Hepatocyte (in vitro differentiated cells): ENCODE data around the gene COX6B1.

ENCODE experiments used
- CTCF ChIP-seq: fragments of 200-600 bp; sonication (generic); IDR thresholded peaks from 2 replicates; pipeline ENCODE4 v1.5.1; 2016; ENCODE audit warnings: antibody characterized with exemption, mild to moderate bottlenecking; ENCODE audit not compliant: poor library complexity
- EZH2 ChIP-seq: fragments of 200-600 bp; sonication (generic); IDR thresholded peaks from 2 replicates; pipeline ENCODE4 v1.6.1; 2016; ENCODE audit warnings: antibody characterized with exemption, mild to moderate bottlenecking, borderline replicate concordance
- EZH2phosphoT487 ChIP-seq: fragments of 200-600 bp; sonication (generic); IDR thresholded peaks from one replicate; pipeline ENCODE4 v1.6.1; 2018; ENCODE audit warnings: antibody characterized with exemption, mild to moderate bottlenecking, low read depth, moderate library complexity; ENCODE audit not compliant: unreplicated experiment, severe bottlenecking

- TF ChIP-seq CTCF (no peak), EZH2 (no peak), EZH2phosphoT487 (no peak)
These were observed 26.4 kb upstream of the COX6B1 start for GRCh38 chr19:35621708-35622107.
